Hepatocyte (in vitro differentiated cells): ENCODE data around the gene BHLHE23. TPM values are rescaled to one million over a fixed set of nuclear protein-coding genes. Genes with fewer than 3 reads are reported as not detected.

Source experiments
- DNase-seq: peaks from one replicate; pipeline ENCODE4 v3.0.0-alpha.2; 2016; ENCODE audit warnings: low spot score
- H2AFZ ChIP-seq: fragments of 200-600 bp; sonication (generic); 2 replicates; pipeline ENCODE4 v1.6.0; 2016; ENCODE audit warnings: antibody characterized with exemption, mild to moderate bottlenecking
- H3K27ac ChIP-seq: fragments of 200-600 bp; sonication (generic); 2 replicates; pipeline ENCODE4 v1.5.1; 2016; ENCODE audit warnings: mild to moderate bottlenecking
- H3K27me3 ChIP-seq: fragments of 200-600 bp; sonication (generic); 2 replicates; pipeline ENCODE4 v1.6.1; 2016
- H3K36me3 ChIP-seq: fragments of 200-600 bp; sonication (generic); replicated peaks from 2 replicates; pipeline ENCODE4 v1.5.1; 2016; ENCODE audit warnings: low read depth; ENCODE audit not compliant: insufficient read depth
- H3K4me1 ChIP-seq: fragments of 200-600 bp; sonication (generic); 2 replicates; pipeline ENCODE4 v1.5.1; 2016; ENCODE audit warnings: mild to moderate bottlenecking, moderate library complexity; ENCODE audit not compliant: insufficient read depth
- H3K4me2 ChIP-seq: fragments of 200-600 bp; sonication (generic); 2 replicates; pipeline ENCODE4 v1.6.0; 2016
- H3K4me3 ChIP-seq: fragments of 200-600 bp; sonication (generic); 2 replicates; pipeline ENCODE4 v1.5.1; 2016; ENCODE audit warnings: mild to moderate bottlenecking
- H3K79me2 ChIP-seq: fragments of 200-600 bp; sonication (generic); 2 replicates; pipeline ENCODE4 v1.6.0; 2017; ENCODE audit warnings: mild to moderate bottlenecking
- H3K9me2 ChIP-seq: fragments of 200-600 bp; sonication (generic); replicated peaks from 2 replicates; pipeline ENCODE4 v1.6.0; 2017; ENCODE audit warnings: mild to moderate bottlenecking; ENCODE audit not compliant: insufficient read depth
- H3K9me3 ChIP-seq: fragments of 200-600 bp; sonication (generic); 2 replicates; pipeline ENCODE4 v1.5.1; 2016; ENCODE audit warnings: low read depth, mild to moderate bottlenecking
- H4K20me1 ChIP-seq: fragments of 200-600 bp; sonication (generic); 2 replicates; pipeline ENCODE4 v1.6.0; 2016; ENCODE audit warnings: mild to moderate bottlenecking; ENCODE audit not compliant: insufficient read depth, poor library complexity, severe bottlenecking
- EZH2 ChIP-seq: fragments of 200-600 bp; sonication (generic); IDR thresholded peaks from 2 replicates; pipeline ENCODE4 v1.6.1; 2016; ENCODE audit warnings: antibody characterized with exemption, mild to moderate bottlenecking, borderline replicate concordance
- EZH2phosphoT487 ChIP-seq: fragments of 200-600 bp; sonication (generic); IDR thresholded peaks from one replicate; pipeline ENCODE4 v1.6.1; 2018; ENCODE audit warnings: antibody characterized with exemption, mild to moderate bottlenecking, low read depth, moderate library complexity; ENCODE audit not compliant: unreplicated experiment, severe bottlenecking
- WGBS: methylation state at CpG from one replicate; pipeline ENCODE4 v1.1.6; 2016; ENCODE audit warnings: low lambda C conversion rate; ENCODE audit errors: missing lambda C conversion rate; 5-methylcytosine and 5-hydroxymethylcytosine counted together
- polyA plus RNA-seq: library from polyadenylated mRNA; unstranded; fragments of >200 nt; fragmentation: Nextera tagmentation; extraction: Ambion mirVana; gene quantifications from 2 replicates; pipeline ENCODE4 v1.2.1, GENCODE V29; 2016
- total RNA-seq: library from RNA; depleted of rRNA; stranded (reverse); fragments of >200 nt; gene quantifications from 2 replicates; pipeline ENCODE4 v1.2.3, GENCODE V29; 2014
- TF ChIP-seq, protein P1 (sequence below): fragments of 200-600 bp; sonication (generic); IDR thresholded peaks from 2 replicates; pipeline ENCODE4 v1.5.1; 2016; ENCODE audit warnings: antibody characterized with exemption, mild to moderate bottlenecking; ENCODE audit not compliant: poor library complexity

The BHLHE23 gene
- total and polyA plus RNA-seq, 2 experiments from 2014 or later: not detected

DNA sequence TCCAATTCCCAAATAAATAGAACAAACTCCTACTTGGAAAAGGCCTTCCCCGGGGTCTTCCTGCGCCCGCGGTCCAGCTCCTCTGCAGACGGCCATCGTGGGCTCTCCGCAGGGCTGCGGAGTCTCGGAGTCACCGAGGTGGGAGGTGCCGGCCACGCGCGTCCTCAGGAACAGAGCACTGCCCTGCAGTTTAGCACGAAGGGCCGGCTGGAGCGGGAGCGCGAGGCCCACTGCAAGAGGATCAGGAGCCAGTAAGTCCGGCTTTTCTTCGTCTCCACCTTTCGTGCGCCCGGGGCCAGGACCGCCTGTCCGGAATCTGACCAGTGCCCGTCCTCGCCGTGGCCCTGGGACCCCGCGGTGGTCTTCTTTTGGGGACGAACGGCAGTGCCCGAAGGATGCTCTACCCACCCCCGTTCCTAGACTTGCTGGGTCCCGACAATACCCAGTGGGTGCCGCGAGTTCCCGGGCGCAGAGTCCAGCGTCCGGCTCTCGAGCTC is 1.4 kb downstream of the BHLHE23 start:
- Histone ChIP-seq H3K27ac (no peak overlapping the region), H3K4me1 (peaks cover 11% of the 10 kb centered on the region), H2AFZ (no peak overlapping the region), H3K9me3 (no peaks in the 10 kb centered on the region), H4K20me1 (no peaks in the 10 kb centered on the region), H3K36me3 (no peaks in the 10 kb centered on the region), H3K4me2 (no peak overlapping the region), H3K27me3 (peaks cover 93% of the 10 kb centered on the region), H3K9me2 (no peaks in the 10 kb centered on the region), H3K4me3 (no peak overlapping the region), H3K79me2 (no peaks in the 10 kb centered on the region)
- no peak for DNase-seq
- 11% methylated on average over 43 of the region's 43 CpGs for WGBS
- TF ChIP-seq EZH2phosphoT487 (no peak), EZH2 (no peak)
- TF ChIP-seq, protein P1, sequence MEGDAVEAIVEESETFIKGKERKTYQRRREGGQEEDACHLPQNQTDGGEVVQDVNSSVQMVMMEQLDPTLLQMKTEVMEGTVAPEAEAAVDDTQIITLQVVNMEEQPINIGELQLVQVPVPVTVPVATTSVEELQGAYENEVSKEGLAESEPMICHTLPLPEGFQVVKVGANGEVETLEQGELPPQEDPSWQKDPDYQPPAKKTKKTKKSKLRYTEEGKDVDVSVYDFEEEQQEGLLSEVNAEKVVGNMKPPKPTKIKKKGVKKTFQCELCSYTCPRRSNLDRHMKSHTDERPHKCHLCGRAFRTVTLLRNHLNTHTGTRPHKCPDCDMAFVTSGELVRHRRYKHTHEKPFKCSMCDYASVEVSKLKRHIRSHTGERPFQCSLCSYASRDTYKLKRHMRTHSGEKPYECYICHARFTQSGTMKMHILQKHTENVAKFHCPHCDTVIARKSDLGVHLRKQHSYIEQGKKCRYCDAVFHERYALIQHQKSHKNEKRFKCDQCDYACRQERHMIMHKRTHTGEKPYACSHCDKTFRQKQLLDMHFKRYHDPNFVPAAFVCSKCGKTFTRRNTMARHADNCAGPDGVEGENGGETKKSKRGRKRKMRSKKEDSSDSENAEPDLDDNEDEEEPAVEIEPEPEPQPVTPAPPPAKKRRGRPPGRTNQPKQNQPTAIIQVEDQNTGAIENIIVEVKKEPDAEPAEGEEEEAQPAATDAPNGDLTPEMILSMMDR: no peak

DNA sequence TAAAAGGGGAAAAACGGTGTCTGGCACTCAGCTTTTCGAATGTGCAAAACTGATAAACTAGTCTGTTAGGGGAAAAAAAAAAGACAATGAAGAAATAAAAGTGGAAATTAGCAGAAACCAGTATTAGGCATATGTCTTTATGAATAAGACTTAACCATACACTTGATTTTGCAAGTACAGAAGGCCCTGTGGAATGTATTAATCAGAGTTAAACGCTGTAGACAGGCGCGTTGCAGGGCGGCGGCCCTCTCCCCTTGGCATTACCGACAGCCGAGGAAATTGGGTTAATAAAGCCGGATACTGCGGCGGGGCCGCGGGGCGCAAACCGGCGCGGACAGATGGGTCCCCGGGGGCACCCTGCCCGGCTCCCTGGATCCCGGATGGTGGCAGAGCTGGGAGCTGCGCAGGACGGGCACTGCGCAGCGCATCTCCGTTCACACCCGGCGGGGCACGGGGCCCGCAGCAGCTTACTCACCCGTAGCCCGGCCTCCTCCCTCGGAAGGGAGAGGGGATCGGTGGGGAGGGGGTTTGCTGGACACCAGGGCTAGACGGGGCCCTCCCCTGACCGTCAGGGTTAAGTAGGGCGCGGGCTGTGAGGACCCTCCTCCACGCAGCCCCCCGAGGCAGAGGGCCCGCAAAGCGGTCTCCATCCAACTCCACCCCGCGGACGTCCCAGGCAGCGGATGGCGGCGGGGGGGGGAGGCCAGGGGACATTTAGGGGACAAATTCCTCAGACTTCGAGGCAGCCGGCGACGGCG is 2.0 kb downstream of the BHLHE23 start:
- no peak overlapping the region for H3K4me2 ChIP-seq
- WGBS: 9% methylated on average over 47 of the region's 53 CpGs

GRCh38 chr20:63003546-63003945 is 3.2 kb downstream of the BHLHE23 start:
- no peaks in the 10 kb centered on the region for H3K9me2 ChIP-seq
- H3K4me1 ChIP-seq: peaks cover 3% of the 10 kb centered on the region
- H3K27ac ChIP-seq: no peak overlapping the region
- H3K79me2 ChIP-seq: no peaks in the 10 kb centered on the region
- WGBS: 11% methylated on average over 13 of the region's 13 CpGs
- no peak overlapping the region for H3K4me3 ChIP-seq
- no peak overlapping the region for H3K4me2 ChIP-seq
- peaks cover 95% of the 10 kb centered on the region for H3K27me3 ChIP-seq
- no peaks in the 10 kb centered on the region for H4K20me1 ChIP-seq
- no peak for DNase-seq
- no peak overlapping the region for H2AFZ ChIP-seq
- H3K36me3 ChIP-seq: no peaks in the 10 kb centered on the region
- TF ChIP-seq, protein P1: no peak
- TF ChIP-seq EZH2 (no peak), EZH2phosphoT487 (peak; percentile 46)
- no peaks in the 10 kb centered on the region for H3K9me3 ChIP-seq

More for the DNA sequence above, 2.0 kb downstream of the BHLHE23 start:
- no peaks in the 10 kb centered on the region for H3K9me3 ChIP-seq
- H3K27me3 ChIP-seq: peaks cover 93% of the 10 kb centered on the region
- DNase-seq: no peak
- no peak overlapping the region for H3K27ac ChIP-seq
- no peaks in the 10 kb centered on the region for H3K79me2 ChIP-seq
- no peaks in the 10 kb centered on the region for H3K36me3 ChIP-seq
- H2AFZ ChIP-seq: no peak overlapping the region
- H3K4me3 ChIP-seq: no peak overlapping the region
- TF ChIP-seq, protein P1: no peak
- TF ChIP-seq EZH2 (peak; percentile 96), EZH2phosphoT487 (no peak)
- no peaks in the 10 kb centered on the region for H4K20me1 ChIP-seq
- peaks cover 11% of the 10 kb centered on the region for H3K4me1 ChIP-seq
- no peaks in the 10 kb centered on the region for H3K9me2 ChIP-seq
